DMS79 treated with DMSO at 0.1 percent for 48 hours (cell line): ENCODE results near the gene TSPAN18.

Experiments
- DNase-seq: peaks from one replicate; lab custom pipeline; 2025; lab: John Stamatoyannopoulos, UW

Gene TSPAN18

GRCh38 chr11:44823868-44824267 is 97.1 kb downstream of the TSPAN18 start:
- DNase-seq: no peak

GRCh38 chr11:44824300-44824704 is 97.5 kb downstream of the TSPAN18 start:
- DNase-seq: no peak

- DNase-seq: no peak
Observed at GRCh38 chr11:44825058-44825785, 98.5 kb downstream of the TSPAN18 start.

- no peak for DNase-seq
Observed at GRCh38 chr11:44826922-44827643, 100.3 kb downstream of the TSPAN18 start.

- no peak for DNase-seq
Observed at GRCh38 chr11:44828296-44828695, 101.5 kb downstream of the TSPAN18 start.

- DNase-seq: no peak
Observed at GRCh38 chr11:44829838-44830237, 103.1 kb downstream of the TSPAN18 start.

- DNase-seq: no peak
Observed at GRCh38 chr11:44831605-44832394, 105.0 kb downstream of the TSPAN18 start.

- DNase-seq: no peak
Observed at GRCh38 chr11:44832452-44832851, 105.7 kb downstream of the TSPAN18 start.

GRCh38 chr11:44833221-44833876 is 106.6 kb downstream of the TSPAN18 start:
- no peak for DNase-seq

- no peak for DNase-seq
Observed at GRCh38 chr11:44833877-44834452, 107.2 kb downstream of the TSPAN18 start.

- DNase-seq: no peak
Observed at GRCh38 chr11:44834846-44835245, 108.1 kb downstream of the TSPAN18 start.

- DNase-seq: no peak
Observed at GRCh38 chr11:44835296-44835695, 108.5 kb downstream of the TSPAN18 start.

GRCh38 chr11:44835938-44836337 is 109.2 kb downstream of the TSPAN18 start:
- no peak for DNase-seq

- no peak for DNase-seq
Observed at GRCh38 chr11:44837661-44838060, 110.9 kb downstream of the TSPAN18 start.

GRCh38 chr11:44839458-44840084 is 112.8 kb downstream of the TSPAN18 start:
- no peak for DNase-seq

GRCh38 chr11:44840085-44840478 is 113.3 kb downstream of the TSPAN18 start:
- DNase-seq: peak; percentile 48

- DNase-seq: peak; percentile 4
Observed at GRCh38 chr11:44840521-44841251, 113.9 kb downstream of the TSPAN18 start.

GRCh38 chr11:44842220-44842619 is 115.5 kb downstream of the TSPAN18 start:
- no peak for DNase-seq

- no peak for DNase-seq
Observed at GRCh38 chr11:44846852-44847251, 120.1 kb downstream of the TSPAN18 start.

GRCh38 chr11:44847316-44847715 is 120.6 kb downstream of the TSPAN18 start:
- DNase-seq: no peak
